ENCODE data around the gene CCDC117. TPM values are rescaled to one million over a fixed set of nuclear protein-coding genes. Genes with fewer than 3 reads are reported as not detected.
A peak's percentile ranks its signal among the peaks of the same experiment; 100 is the strongest.

CCDC117 gene
- total RNA-seq, 1 donor from 2014 or later = 36.5 TPM

DNA sequence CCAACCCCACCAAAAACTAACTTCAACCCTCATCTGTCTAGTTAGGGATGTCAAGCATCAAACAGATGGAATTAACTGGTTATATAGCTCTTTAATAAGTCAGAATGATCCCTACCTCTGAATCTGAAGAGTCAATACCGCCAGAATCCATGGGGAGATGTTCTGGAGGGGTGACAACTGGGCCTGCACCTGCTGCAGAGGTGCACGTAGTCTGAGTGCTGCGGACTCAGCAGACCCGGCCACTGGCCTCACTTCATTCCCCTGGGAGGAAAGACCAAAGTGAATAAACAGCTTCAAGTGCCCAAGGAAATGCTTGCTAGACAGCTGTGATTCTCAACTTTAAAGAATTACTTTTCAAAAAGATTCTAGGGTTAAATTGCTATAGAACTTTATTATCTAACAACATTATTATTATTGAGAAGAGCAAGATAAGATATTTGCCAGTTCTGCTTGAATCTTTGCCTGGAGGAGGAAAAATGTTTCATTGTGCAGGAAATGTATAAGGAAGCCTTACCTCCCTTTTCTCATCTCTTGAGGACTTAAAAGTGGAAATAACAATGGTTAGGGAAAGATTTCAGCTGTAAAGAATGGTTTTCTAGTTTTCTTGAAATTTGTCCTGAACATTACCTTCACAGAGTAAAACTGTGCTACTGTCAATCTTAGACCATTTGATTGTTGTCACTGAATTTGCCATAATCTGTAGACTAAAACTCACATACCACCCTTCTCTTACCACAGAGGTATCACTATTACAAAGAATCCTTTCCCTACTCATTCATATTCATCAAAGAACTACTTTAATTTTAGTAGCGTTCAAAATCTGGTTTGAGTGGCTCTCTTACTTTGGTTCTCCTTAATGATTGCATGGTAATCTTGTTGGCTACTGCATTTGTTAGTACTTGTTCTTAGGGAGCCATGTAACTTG lies 23.7 kb downstream of the CCDC117 start:
- peaks cover 18% of the 10 kb centered on the region for H3K36me3 Mint-ChIP-seq (ENCODE audit: low read depth)
- no peak overlapping the region for H3K27ac Mint-ChIP-seq (ENCODE audit: unreplicated experiment)
- TF ChIP-seq, protein P1, sequence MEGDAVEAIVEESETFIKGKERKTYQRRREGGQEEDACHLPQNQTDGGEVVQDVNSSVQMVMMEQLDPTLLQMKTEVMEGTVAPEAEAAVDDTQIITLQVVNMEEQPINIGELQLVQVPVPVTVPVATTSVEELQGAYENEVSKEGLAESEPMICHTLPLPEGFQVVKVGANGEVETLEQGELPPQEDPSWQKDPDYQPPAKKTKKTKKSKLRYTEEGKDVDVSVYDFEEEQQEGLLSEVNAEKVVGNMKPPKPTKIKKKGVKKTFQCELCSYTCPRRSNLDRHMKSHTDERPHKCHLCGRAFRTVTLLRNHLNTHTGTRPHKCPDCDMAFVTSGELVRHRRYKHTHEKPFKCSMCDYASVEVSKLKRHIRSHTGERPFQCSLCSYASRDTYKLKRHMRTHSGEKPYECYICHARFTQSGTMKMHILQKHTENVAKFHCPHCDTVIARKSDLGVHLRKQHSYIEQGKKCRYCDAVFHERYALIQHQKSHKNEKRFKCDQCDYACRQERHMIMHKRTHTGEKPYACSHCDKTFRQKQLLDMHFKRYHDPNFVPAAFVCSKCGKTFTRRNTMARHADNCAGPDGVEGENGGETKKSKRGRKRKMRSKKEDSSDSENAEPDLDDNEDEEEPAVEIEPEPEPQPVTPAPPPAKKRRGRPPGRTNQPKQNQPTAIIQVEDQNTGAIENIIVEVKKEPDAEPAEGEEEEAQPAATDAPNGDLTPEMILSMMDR (conservative IDR thresholded peaks at IDR 0.05) = no peak

DNA sequence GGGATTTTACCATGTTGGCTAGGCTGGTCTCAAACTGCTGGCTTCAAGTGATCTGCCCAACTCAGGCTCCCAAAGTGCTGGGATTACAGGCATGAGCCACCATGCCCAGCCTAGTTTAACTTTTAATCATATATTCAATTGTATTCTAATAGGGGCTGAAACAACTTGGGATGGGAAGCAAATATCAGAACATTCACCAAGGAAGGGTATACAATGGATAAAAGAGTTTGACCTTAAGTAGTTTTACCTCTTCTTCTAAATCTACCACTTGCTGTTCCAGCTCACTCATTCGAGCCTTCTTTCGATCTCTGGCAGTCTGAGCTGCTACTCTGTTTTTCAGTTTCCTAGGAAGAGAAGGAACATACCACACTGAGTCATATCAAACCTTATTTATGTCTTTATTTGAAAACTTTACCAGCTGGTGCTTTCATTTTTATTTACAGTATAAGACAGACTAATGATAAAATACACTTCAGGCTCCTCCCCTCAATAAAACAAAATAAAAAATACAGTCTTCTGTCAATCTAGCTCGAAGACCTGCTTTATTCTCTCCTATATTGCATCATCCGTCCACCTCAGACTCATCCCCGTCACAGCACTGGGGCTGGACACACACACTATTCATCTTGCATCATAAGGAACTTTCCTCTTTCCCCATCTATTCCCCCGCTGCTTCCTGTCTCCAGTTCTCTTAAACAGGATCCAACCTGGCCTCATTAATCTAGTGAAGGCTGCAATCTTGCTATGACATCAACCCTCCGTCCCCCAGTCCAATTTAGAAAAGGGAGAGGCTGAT lies 26.5 kb downstream of the CCDC117 start:
- peaks cover 15% of the 10 kb centered on the region for H3K36me3 Mint-ChIP-seq (ENCODE audit: low read depth)
- peaks cover 37% of the 10 kb centered on the region for H3K4me1 Mint-ChIP-seq
- DNase-seq (ENCODE audit: low read depth, low spot score) = no peak
- TF ChIP-seq, protein P1 (conservative IDR thresholded peaks at IDR 0.05) = no peak
- H3K27me3 Mint-ChIP-seq (ENCODE audit: low read depth) = no peaks in the 10 kb centered on the region
- peak overlapping the region; percentile 92 for H3K4me3 Mint-ChIP-seq
- H3K27ac Mint-ChIP-seq (ENCODE audit: unreplicated experiment) = peak overlapping the region; percentile 93
- H3K9me3 Mint-ChIP-seq = no peaks in the 10 kb centered on the region

More for the DNA sequence above, 23.7 kb downstream of the CCDC117 start:
- H3K9me3 Mint-ChIP-seq = no peaks in the 10 kb centered on the region
- H3K4me3 Mint-ChIP-seq = peak overlapping the region; percentile 54
- DNase-seq (ENCODE audit: low read depth, low spot score) = no peak
- H3K27me3 Mint-ChIP-seq (ENCODE audit: low read depth) = no peaks in the 10 kb centered on the region
- peaks cover 29% of the 10 kb centered on the region for H3K4me1 Mint-ChIP-seq

DNA sequence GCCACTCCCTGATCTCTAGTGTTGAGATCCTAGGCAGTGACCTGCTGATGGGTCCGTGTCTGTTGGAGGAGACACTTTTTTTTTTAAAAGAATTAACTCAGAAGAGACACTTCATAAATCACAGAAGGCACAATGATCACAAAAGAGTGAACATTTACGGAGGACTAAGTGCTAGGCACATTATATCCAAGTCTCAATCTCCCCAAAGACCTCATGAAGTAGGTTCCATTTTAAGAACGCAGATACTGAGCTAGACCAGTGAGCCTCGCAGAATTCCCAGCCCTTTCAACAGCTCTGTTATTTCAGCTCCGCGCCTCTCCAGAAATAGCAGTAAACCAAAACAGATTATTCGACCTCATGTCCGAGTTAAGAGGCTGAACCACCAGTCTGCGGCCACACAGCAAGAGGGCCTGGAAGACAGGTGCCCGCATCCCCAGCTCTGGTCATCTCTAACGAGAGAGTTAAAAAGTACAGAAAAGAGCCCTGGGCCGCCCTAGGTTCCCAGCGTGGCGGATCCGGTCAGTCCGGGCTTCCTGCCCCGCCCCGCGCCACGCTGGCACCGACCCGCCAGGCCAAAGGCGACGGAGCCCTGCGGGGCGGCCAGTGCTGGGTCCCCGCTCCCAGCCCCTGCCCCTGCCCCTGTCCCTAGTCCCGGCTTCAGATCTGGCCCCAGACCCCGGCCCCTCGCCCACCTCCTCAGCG lies 27.3 kb downstream of the CCDC117 start:
- peak; percentile 46 for DNase-seq (ENCODE audit: low read depth, low spot score)
- peaks cover 37% of the 10 kb centered on the region for H3K4me1 Mint-ChIP-seq
- no peaks in the 10 kb centered on the region for H3K27me3 Mint-ChIP-seq (ENCODE audit: low read depth)
- TF ChIP-seq, protein P1 (conservative IDR thresholded peaks at IDR 0.05) = no peak
- H3K36me3 Mint-ChIP-seq (ENCODE audit: low read depth) = peaks cover 12% of the 10 kb centered on the region
- H3K27ac Mint-ChIP-seq (ENCODE audit: unreplicated experiment) = peak overlapping the region; percentile 93
- no peaks in the 10 kb centered on the region for H3K9me3 Mint-ChIP-seq
- peak overlapping the region; percentile 92 for H3K4me3 Mint-ChIP-seq

DNA sequence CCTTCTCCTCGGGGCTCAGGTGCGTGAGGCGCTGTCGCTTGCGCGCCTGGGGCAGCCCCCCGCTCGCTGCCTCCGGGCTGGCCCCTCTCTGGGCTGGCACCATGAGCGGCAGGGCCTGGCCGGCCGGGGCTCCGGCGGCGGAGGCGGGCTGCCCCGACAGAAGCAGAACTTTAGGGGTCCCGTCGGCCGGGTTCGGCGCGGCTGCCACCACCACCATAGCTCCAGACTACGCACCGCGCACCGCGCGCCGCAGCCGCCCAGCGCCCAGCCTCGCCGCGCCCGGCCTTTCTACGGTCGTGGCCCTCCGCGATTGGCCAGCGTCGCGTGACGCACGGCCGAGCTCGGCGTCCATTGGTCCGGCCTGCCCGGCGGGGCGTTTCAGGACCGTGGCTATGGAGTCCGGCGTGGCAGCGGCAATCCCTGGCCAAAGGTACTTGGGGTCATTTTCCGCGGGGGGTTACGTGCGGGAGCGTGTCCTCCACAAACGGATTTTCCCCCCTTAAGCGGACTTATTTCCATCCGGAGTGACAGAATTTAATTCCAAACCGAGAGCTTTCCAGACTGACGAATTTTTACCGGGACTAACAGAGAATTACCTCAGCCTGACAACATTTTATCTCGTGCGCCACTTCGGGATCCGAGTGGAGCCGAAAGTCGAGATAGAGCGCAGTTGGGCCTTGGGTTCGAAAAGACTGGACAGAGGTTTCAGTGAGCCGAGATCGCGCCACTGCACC lies 28.0 kb downstream of the CCDC117 start, which contains the start of gene XBP1:
TSS of gene XBP1 (minus strand) at position 262 of the 734 bp plus-strand sequence.
- DNase-seq (ENCODE audit: low read depth, low spot score) = peak; percentile 89
- peaks cover 37% of the 10 kb centered on the region for H3K4me1 Mint-ChIP-seq
- H3K9me3 Mint-ChIP-seq = no peaks in the 10 kb centered on the region
- H3K36me3 Mint-ChIP-seq (ENCODE audit: low read depth) = peaks cover 8% of the 10 kb centered on the region
- TF ChIP-seq, protein P1 (conservative IDR thresholded peaks at IDR 0.05) = no peak
- peak within 1 kb of the TSS; percentile 100 for H3K27ac Mint-ChIP-seq (ENCODE audit: unreplicated experiment)
- H3K27me3 Mint-ChIP-seq (ENCODE audit: low read depth) = no peaks in the 10 kb centered on the region
- H3K4me3 Mint-ChIP-seq = peak within 1 kb of the TSS; percentile 92
